Smooth muscle cell (in vitro differentiated cells): ENCODE measurements around the gene SSR2. TPM values are rescaled to one million over a fixed set of nuclear protein-coding genes. Genes with fewer than 3 reads are reported as not detected.
A peak's percentile ranks its signal among the peaks of the same experiment; 100 is the strongest.

ENCODE experiments used
- DNase-seq: peaks from one replicate; lab custom pipeline; 2025; ENCODE audit not compliant: unreplicated experiment; lab: John Stamatoyannopoulos, UW
- H2AFZ ChIP-seq: fragments of 200-600 bp; sonication (generic); 2 replicates; pipeline ENCODE4 v1.6.0; 2016; ENCODE audit warnings: antibody characterized with exemption, low read depth, mild to moderate bottlenecking
- H3F3A ChIP-seq: fragments of 200-600 bp; sonication (generic); 2 replicates; pipeline ENCODE4 v1.6.0; 2017; ENCODE audit warnings: antibody characterized with exemption, low read depth
- H3K27ac ChIP-seq: fragments of 200-600 bp; sonication (generic); 2 replicates; pipeline ENCODE4 v1.5.1; 2016; ENCODE audit warnings: low read depth, mild to moderate bottlenecking
- H3K27me3 ChIP-seq: fragments of 200-600 bp; sonication (generic); 2 replicates; pipeline ENCODE4 v1.6.1; 2016; ENCODE audit warnings: low read depth, mild to moderate bottlenecking
- H3K36me3 ChIP-seq: fragments of 200-600 bp; sonication (generic); 2 replicates; pipeline ENCODE4 v1.5.1; 2016; ENCODE audit warnings: low read depth
- H3K4me1 ChIP-seq: fragments of 200-600 bp; sonication (generic); 2 replicates; pipeline ENCODE4 v1.5.1; 2016; ENCODE audit warnings: low read depth
- H3K4me2 ChIP-seq: fragments of 200-600 bp; sonication (generic); 2 replicates; pipeline ENCODE4 v1.6.0; 2016; ENCODE audit warnings: mild to moderate bottlenecking
- H3K4me3 ChIP-seq: fragments of 200-600 bp; sonication (generic); 2 replicates; pipeline ENCODE4 v1.5.1; 2016; ENCODE audit warnings: mild to moderate bottlenecking
- H3K79me2 ChIP-seq: fragments of 200-600 bp; sonication (generic); 2 replicates; pipeline ENCODE4 v1.6.0; 2016; ENCODE audit warnings: low read depth, mild to moderate bottlenecking
- H3K9ac ChIP-seq: fragments of 200-600 bp; sonication (generic); 2 replicates; pipeline ENCODE4 v1.6.0; 2016; ENCODE audit warnings: low read depth
- H3K9me3 ChIP-seq: fragments of 200-600 bp; sonication (generic); replicated peaks from 2 replicates; pipeline ENCODE4 v1.5.1; 2016; ENCODE audit warnings: low read depth
- H4K20me1 ChIP-seq: fragments of 200-600 bp; sonication (generic); 2 replicates; pipeline ENCODE4 v1.6.0; 2016; ENCODE audit warnings: low read depth
- whole genome bisulfite sequencing: methylation state at CpG from one replicate; pipeline ENCODE4 v1.1.7; 2016; ENCODE audit warnings: low lambda C conversion rate; 5-methylcytosine and 5-hydroxymethylcytosine counted together
- polyA plus RNA-seq: library from polyadenylated mRNA; unstranded; fragments of >200 nt; fragmentation: Nextera tagmentation; extraction: Ambion mirVana; gene quantifications from 2 replicates; pipeline ENCODE4 v1.2.1, GENCODE V29; 2016
- total RNA-seq: library from RNA; depleted of rRNA; stranded (reverse); fragments of >200 nt; gene quantifications from 2 replicates; pipeline ENCODE4 v1.2.3, GENCODE V29; 2014
- TF ChIP-seq, protein P1 (sequence below): fragments of 200-600 bp; sonication (generic); IDR thresholded peaks from 2 replicates; pipeline ENCODE4 v1.5.1; 2017; ENCODE audit warnings: borderline replicate concordance, mild to moderate bottlenecking, antibody characterized with exemption; ENCODE audit not compliant: insufficient read depth, poor library complexity, severe bottlenecking

SSR2 gene
- total and polyA plus RNA-seq, 2 experiments from 2014 or later: 447 to 457 TPM

DNA sequence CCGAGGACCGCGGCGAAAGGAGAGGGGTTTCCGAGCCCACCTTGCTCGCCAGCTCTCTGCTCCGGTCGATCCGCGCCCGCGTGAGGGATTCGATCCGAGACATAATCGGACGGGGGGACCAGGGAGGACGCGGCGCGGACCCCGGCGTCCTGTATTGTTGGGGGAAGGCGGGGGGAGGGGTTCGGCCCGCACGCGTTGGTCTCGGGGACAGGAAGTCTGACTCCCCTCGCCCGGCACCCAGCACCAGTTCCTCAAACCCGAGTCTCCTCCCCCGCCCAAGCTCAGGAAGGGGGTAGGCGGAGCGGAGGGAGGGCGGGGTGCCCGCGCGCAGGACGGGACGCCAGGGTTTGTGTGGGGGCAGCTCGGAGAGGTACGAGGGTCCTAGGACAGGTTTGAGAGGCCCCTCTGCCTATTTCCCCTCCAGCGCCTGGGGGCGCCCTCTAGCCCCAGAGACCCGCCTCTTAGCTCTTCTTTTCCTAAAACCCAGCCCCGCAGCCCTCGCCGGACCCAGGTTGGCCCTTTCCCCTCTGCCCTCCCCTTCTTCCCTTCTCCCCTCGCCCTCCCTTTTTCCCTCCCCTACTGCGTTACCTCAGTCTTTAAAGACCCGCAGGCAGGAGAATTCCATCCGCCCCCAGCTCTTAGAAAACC is 42.3 kb downstream of the SSR2 start, which contains the start of gene ARHGEF2:
Gene ARHGEF2, minus strand, starts transcription at position 223 of the 648 bp plus-strand sequence. Its CDS starts 120 bp downstream, at position 103.
- no peaks in the 10 kb centered on the region for H3K36me3 ChIP-seq
- TF ChIP-seq, protein P1, sequence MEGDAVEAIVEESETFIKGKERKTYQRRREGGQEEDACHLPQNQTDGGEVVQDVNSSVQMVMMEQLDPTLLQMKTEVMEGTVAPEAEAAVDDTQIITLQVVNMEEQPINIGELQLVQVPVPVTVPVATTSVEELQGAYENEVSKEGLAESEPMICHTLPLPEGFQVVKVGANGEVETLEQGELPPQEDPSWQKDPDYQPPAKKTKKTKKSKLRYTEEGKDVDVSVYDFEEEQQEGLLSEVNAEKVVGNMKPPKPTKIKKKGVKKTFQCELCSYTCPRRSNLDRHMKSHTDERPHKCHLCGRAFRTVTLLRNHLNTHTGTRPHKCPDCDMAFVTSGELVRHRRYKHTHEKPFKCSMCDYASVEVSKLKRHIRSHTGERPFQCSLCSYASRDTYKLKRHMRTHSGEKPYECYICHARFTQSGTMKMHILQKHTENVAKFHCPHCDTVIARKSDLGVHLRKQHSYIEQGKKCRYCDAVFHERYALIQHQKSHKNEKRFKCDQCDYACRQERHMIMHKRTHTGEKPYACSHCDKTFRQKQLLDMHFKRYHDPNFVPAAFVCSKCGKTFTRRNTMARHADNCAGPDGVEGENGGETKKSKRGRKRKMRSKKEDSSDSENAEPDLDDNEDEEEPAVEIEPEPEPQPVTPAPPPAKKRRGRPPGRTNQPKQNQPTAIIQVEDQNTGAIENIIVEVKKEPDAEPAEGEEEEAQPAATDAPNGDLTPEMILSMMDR: no peak
- peak within 1 kb of the TSS; percentile 89 for H3K9ac ChIP-seq
- peaks cover 59% of the 10 kb centered on the region for H3K4me1 ChIP-seq
- H3K9me3 ChIP-seq: no peaks in the 10 kb centered on the region
- peak; percentile 39 for DNase-seq
- peak within 1 kb of the TSS; percentile 96 for H3K27ac ChIP-seq
- H2AFZ ChIP-seq: peak within 1 kb of the TSS; percentile 54
- H3K4me2 ChIP-seq: peak within 1 kb of the TSS; percentile 90
- peaks cover 40% of the 10 kb centered on the region for H4K20me1 ChIP-seq
- H3K79me2 ChIP-seq: peaks cover 82% of the 10 kb centered on the region
- peaks cover 30% of the 10 kb centered on the region for H3F3A ChIP-seq
- WGBS: 4% methylated on average over 26 of the region's 52 CpGs
- H3K27me3 ChIP-seq: no peaks in the 10 kb centered on the region
- H3K4me3 ChIP-seq: peak within 1 kb of the TSS; percentile 97

DNA sequence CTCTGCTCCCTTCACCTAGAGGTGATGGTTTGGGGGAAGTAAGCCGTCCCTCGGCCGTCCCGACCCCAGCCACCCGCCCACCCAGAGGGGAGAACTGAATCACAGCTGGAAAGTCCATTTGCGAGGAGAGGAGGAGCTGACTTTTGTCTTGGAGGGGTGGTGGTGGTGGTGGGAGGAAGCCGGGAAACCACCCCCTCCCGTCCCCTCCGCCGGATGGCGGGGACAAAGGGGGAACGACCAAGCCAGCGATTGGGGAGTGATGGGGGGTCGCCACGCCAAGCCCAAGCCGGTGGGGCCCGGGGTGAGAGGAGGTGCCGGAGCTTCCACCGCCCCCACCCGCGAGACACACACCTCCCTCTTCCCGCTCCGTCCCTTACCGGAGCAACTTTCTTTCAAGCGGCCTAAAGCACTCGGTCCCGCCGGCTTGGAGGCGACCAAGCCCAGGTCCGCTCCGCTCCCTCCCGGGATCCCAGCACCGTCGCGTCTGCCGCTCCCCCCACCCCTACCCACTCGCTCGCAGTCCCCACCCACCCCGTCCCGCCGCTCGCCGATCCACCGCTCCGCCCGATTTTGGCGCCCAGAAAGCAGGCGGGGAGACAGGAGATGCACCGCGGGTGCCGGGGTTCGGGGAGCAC is 42.9 kb downstream of the SSR2 start:
- Histone ChIP-seq H4K20me1 (peaks cover 47% of the 10 kb centered on the region), H2AFZ (peak overlapping the region; percentile 54), H3K4me2 (peak overlapping the region; percentile 90), H3K79me2 (peaks cover 89% of the 10 kb centered on the region), H3F3A (peaks cover 23% of the 10 kb centered on the region), H3K27me3 (no peaks in the 10 kb centered on the region), H3K9me3 (no peaks in the 10 kb centered on the region), H3K4me3 (peak overlapping the region; percentile 97), H3K27ac (peak overlapping the region; percentile 96), H3K4me1 (peaks cover 52% of the 10 kb centered on the region), H3K36me3 (no peaks in the 10 kb centered on the region), H3K9ac (peak overlapping the region; percentile 89)
- DNase-seq: no peak
- WGBS: 2% methylated on average over 34 of the region's 52 CpGs
- TF ChIP-seq, protein P1: no peak

DNA sequence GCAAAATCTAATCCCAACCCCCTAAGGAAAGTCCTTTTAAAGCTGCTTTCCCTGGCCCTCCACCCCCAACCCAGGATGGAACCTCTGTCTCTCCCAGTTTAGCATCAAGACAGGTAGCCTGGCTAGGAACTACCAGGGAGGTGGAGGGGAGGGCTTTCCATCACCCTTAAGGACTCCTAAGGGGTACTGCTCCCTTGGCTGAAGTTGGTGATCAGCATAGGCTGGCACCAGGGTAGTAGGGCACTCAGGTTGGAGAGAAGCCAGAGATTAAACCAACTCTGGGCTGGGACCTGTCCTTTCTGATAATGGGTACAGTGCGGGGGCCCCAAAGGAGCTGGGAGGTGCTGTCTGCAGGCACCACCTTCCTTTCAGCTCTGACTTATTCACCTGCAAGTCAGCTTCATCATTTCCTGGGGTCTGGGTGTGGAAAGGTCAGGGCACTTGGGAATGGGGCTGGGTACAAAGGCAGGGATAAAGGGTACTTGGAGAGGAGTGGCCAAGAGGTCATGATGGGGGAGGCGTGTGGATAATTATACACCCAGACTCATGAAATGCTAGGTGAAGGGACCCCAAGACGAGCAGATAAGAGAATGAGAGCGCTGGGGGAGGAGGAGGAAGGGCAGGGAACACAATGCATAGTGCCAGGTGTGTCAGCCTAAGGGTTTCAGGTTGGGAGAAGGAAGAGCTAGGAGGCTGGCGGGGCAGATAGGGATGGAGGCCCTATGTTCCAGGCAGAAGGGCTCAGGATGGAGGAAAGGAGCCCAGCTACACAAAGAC is 43.6 kb downstream of the SSR2 start:
- Histone ChIP-seq H3K27ac (peak overlapping the region; percentile 96), H2AFZ (no peak overlapping the region), H3K36me3 (no peaks in the 10 kb centered on the region), H3K4me1 (peaks cover 46% of the 10 kb centered on the region), H3K4me2 (peak overlapping the region; percentile 90), H3K79me2 (peaks cover 92% of the 10 kb centered on the region), H3K9me3 (no peaks in the 10 kb centered on the region), H3K27me3 (no peaks in the 10 kb centered on the region), H3F3A (peaks cover 21% of the 10 kb centered on the region), H3K4me3 (peak overlapping the region; percentile 97), H3K9ac (peak overlapping the region; percentile 89), H4K20me1 (peaks cover 54% of the 10 kb centered on the region)
- TF ChIP-seq, protein P1: no peak
- DNase-seq: no peak
- 28% methylated on average over 5 of the region's 5 CpGs for WGBS
